IMR-90 (cell line): ENCODE measurements around the gene JAK1. TPM values are rescaled to one million over a fixed set of nuclear protein-coding genes. Genes with fewer than 3 reads are reported as not detected.

Source experiments
- ATAC-seq: fragments of 200-7000 bp; cut with Tn5 transposase; 2 replicates; pipeline ENCODE4 v1.9.1; 2020; ENCODE audit warnings: low read depth, mild to moderate bottlenecking, moderate library complexity
- BruUV-seq: library from RNA; stranded (reverse); fragments of 400-500 nt; replicated peaks from 2 replicates; lab custom pipeline; 2021; lab: Mats Ljungman, UMichigan
- CTCF ChIA-PET: fragments of 300-600 bp; formaldehyde crosslinking; extraction: SDS; loops from one replicate; lab custom pipeline; 2021; ENCODE audit warnings: antibody characterized with exemption; lab: Yijun Ruan, JAX
- POLR2A ChIA-PET: fragments of 300-600 bp; sonication (Branson Sonifier 250); formaldehyde crosslinking; loops from one replicate; lab custom pipeline; 2022; ENCODE audit warnings: antibody characterized with exemption; ENCODE audit not compliant: unreplicated experiment; lab: Charles Lee
- DNase-seq: peaks from one replicate; pipeline ENCODE4 v3.0.0; 2013
- H2AFZ ChIP-seq: replicated peaks from 2 replicates; pipeline ENCODE3; 2013; ENCODE audit warnings: low read length, mild to moderate bottlenecking; ENCODE audit not compliant: poor library complexity
- H2AK5ac ChIP-seq: 2 replicates; pipeline ENCODE4 v1.6.1; 2013; ENCODE audit warnings: low read depth, low read length, inconsistent platforms
- H2AK9ac ChIP-seq: replicated peaks from 2 replicates; pipeline ENCODE3; 2013; ENCODE audit warnings: mild to moderate bottlenecking, low read depth, low read length, moderate library complexity; ENCODE audit not compliant: poor library complexity
- H2BK120ac ChIP-seq: 2 replicates; pipeline ENCODE4 v1.6.1; 2013; ENCODE audit warnings: low read depth, low read length, inconsistent platforms
- H2BK15ac ChIP-seq: 3 replicates; pipeline ENCODE4 v1.6.1; 2013; ENCODE audit warnings: low read depth, low read length, inconsistent platforms
- H2BK20ac ChIP-seq: 2 replicates; pipeline ENCODE4 v1.6.1; 2013; ENCODE audit warnings: low read depth, mild to moderate bottlenecking, inconsistent platforms, low read length, moderate library complexity
- H2BK5ac ChIP-seq: 2 replicates; pipeline ENCODE4 v1.6.1; 2013; ENCODE audit warnings: mild to moderate bottlenecking, low read depth, low read length, inconsistent platforms; ENCODE audit not compliant: poor library complexity, severe bottlenecking
- H3K14ac ChIP-seq: replicated peaks from 2 replicates; pipeline ENCODE4 v1.6.1; 2013; ENCODE audit warnings: low read depth, low read length, inconsistent platforms
- H3K18ac ChIP-seq: 2 replicates; pipeline ENCODE4 v1.6.1; 2013; ENCODE audit warnings: low read depth, low read length, control low read depth
- H3K23ac ChIP-seq: 2 replicates; pipeline ENCODE4 v1.6.1; 2013; ENCODE audit warnings: low read depth, low read length, inconsistent platforms
- H3K27ac ChIP-seq: 2 replicates; pipeline ENCODE4 v1.5.1; 2013; ENCODE audit warnings: mild to moderate bottlenecking, control low read depth, low read length; ENCODE audit not compliant: insufficient read depth
- H3K27me3 ChIP-seq: 2 replicates; pipeline ENCODE4 v1.6.1; 2013; ENCODE audit warnings: low read length; ENCODE audit not compliant: control insufficient read depth, insufficient read depth
- H3K36me3 ChIP-seq: 2 replicates; pipeline ENCODE4 v1.6.1; 2013; ENCODE audit warnings: low read length, mixed read lengths; ENCODE audit not compliant: control insufficient read depth, insufficient read depth
- H3K4ac ChIP-seq: 2 replicates; pipeline ENCODE4 v1.6.1; 2013; ENCODE audit warnings: low read depth, low read length, inconsistent platforms
- H3K4me1 ChIP-seq: 2 replicates; pipeline ENCODE4 v1.6.1; 2013; ENCODE audit warnings: low read length, mixed read lengths; ENCODE audit not compliant: control insufficient read depth, insufficient read depth
- H3K4me2 ChIP-seq: 2 replicates; pipeline ENCODE4 v1.6.1; 2013; ENCODE audit warnings: low read depth, mild to moderate bottlenecking, control low read depth, low read length, moderate library complexity
- H3K4me3 ChIP-seq: 2 replicates; pipeline ENCODE4 v1.5.1; 2013; ENCODE audit warnings: low read depth, mild to moderate bottlenecking, control low read depth, low read length, moderate library complexity; ENCODE audit not compliant: insufficient read depth
- H3K56ac ChIP-seq: 2 replicates; pipeline ENCODE4 v1.6.1; 2013; ENCODE audit warnings: low read length, inconsistent platforms; ENCODE audit not compliant: insufficient read depth; ENCODE audit errors: extremely low read depth
- H3K79me1 ChIP-seq, 2 experiments: 2 replicates each; pipeline ENCODE4 v1.6.1; 2013; ENCODE audit warnings: low read length in 2 of 2, inconsistent platforms in 1 of 2, low read depth in 1 of 2
- H3K9ac ChIP-seq: 2 replicates; pipeline ENCODE4 v1.6.1; 2013; ENCODE audit warnings: low read depth, low read length, control low read depth
- H3K9me1 ChIP-seq: 2 replicates; pipeline ENCODE4 v1.6.1; 2013; ENCODE audit warnings: low read length, inconsistent platforms; ENCODE audit not compliant: insufficient read depth
- H3K9me3 ChIP-seq: 2 replicates; pipeline ENCODE4 v1.6.1; 2013; ENCODE audit warnings: low read length; ENCODE audit not compliant: control insufficient read depth, insufficient read depth
- H4K20me1 ChIP-seq: 2 replicates; pipeline ENCODE4 v1.6.1; 2013; ENCODE audit warnings: low read length, inconsistent platforms; ENCODE audit not compliant: insufficient read depth
- H4K5ac ChIP-seq: 2 replicates; pipeline ENCODE4 v1.6.1; 2013; ENCODE audit warnings: mild to moderate bottlenecking, low read depth, low read length, control low read depth
- H4K8ac ChIP-seq, 2 experiments: 2 replicates each; pipeline ENCODE4 v1.6.1; 2013; ENCODE audit warnings: low read depth in 2 of 2, low read length in 2 of 2, control low read depth in 1 of 2, inconsistent platforms in 1 of 2
- H4K91ac ChIP-seq: 2 replicates; pipeline ENCODE4 v1.6.1; 2013; ENCODE audit warnings: low read depth, low read length, inconsistent platforms; ENCODE audit not compliant: insufficient read depth
- BHLHE40 ChIP-seq: fragments of 150-350 bp; IDR thresholded peaks from 2 replicates; pipeline ENCODE4 v1.6.1; 2016; ENCODE audit warnings: mild to moderate bottlenecking, low read depth, low read length
- CEBPB ChIP-seq: IDR thresholded peaks from 2 replicates; pipeline ENCODE4 v1.6.1; 2012; ENCODE audit warnings: low read depth, low read length, improper control_type of control experiment
- FOS ChIP-seq: fragments of 150-350 bp; IDR thresholded peaks from 2 replicates; pipeline ENCODE4 v1.6.1; 2016; ENCODE audit warnings: low read depth, low read length
- MAFK ChIP-seq: IDR thresholded peaks from 2 replicates; pipeline ENCODE4 v1.6.1; 2012; ENCODE audit warnings: low read depth, low read length, improper control_type of control experiment
- MXI1 ChIP-seq: IDR thresholded peaks from 2 replicates; pipeline ENCODE4 v1.6.1; 2012; ENCODE audit warnings: low read depth, mild to moderate bottlenecking, low read length, moderate library complexity, borderline replicate concordance
- POLR2A ChIP-seq: IDR thresholded peaks from 2 replicates; pipeline ENCODE4 v1.6.1; 2012; ENCODE audit warnings: mild to moderate bottlenecking, low read depth, low read length
- RAD21 ChIP-seq: IDR thresholded peaks from 2 replicates; pipeline ENCODE4 v1.6.1; 2012; ENCODE audit warnings: low read length, improper control_type of control experiment
- RFX5 ChIP-seq: IDR thresholded peaks from 2 replicates; pipeline ENCODE4 v1.8.0; 2012; ENCODE audit warnings: low read depth, mild to moderate bottlenecking, low read length, moderate library complexity
- SMC3 ChIP-seq: fragments of 150-350 bp; IDR thresholded peaks from 2 replicates; pipeline ENCODE4 v1.6.1; 2016; ENCODE audit warnings: low read depth, mild to moderate bottlenecking, antibody characterized with exemption, low read length, moderate library complexity
- WGBS, 2 experiments: methylation state at CpG; one replicate each; pipeline versions ENCODE4 v1.1.5 to v1.1.7; 2013; ENCODE audit warnings: missing lambda C conversion rate in 2 of 2; ENCODE audit not compliant: insufficient read length in 1 of 2; ENCODE audit errors: extremely low coverage in 2 of 2; 5-methylcytosine and 5-hydroxymethylcytosine counted together
- dilution Hi-C: fragments of 300-500 bp; cut with HindIII; formaldehyde crosslinking; loops from one replicate; pipeline ENCODE4 v1.14.3; 2018; ENCODE audit warnings: low sequenced_read_pairs; ENCODE audit not compliant: unreplicated experiment
- in situ Hi-C: fragments of 300-500 bp; cut with MboI; formaldehyde crosslinking; loops from 3 replicates; pipeline ENCODE4 v1.14.3; 2019; ENCODE audit warnings: low sequenced_read_pairs, inconsistent platforms, mixed read lengths
- intact Hi-C: fragments of 100-400 bp; cut with micrococcal nuclease; formaldehyde crosslinking; loops from 2 replicates; pipeline ENCODE4 v1.10.0; 2022
- polyA plus RNA-seq, 3 experiments: library from polyadenylated mRNA; depleted of rRNA; stranded (reverse); fragments of >200 nt; gene quantifications; 2 replicates each; pipeline ENCODE4 v1.2.3, GENCODE V29; 2012; ENCODE audit warnings: low replicate concordance in 1 of 3
- total RNA-seq: library from RNA; depleted of rRNA; stranded (reverse); fragments of >200 nt; gene quantifications from 2 replicates; pipeline ENCODE4 v1.2.3, GENCODE V29; 2012
- TF ChIP-seq, protein P1 (sequence below): conservative IDR thresholded peaks from 2 replicates; pipeline ENCODE4 v1.5.1; 2012; ENCODE audit warnings: mild to moderate bottlenecking, low read depth, low read length, improper control_type of control experiment
- TF ChIP-seq, protein P2 (sequence below): fragments of 150-350 bp; IDR thresholded peaks from 2 replicates; pipeline ENCODE4 v1.6.1; 2017; ENCODE audit warnings: mild to moderate bottlenecking, antibody characterized with exemption, low read length, low read depth
- TF ChIP-seq, protein P3 (sequence below): fragments of 150-350 bp; IDR thresholded peaks from 2 replicates; pipeline ENCODE4 v1.6.1; 2016; ENCODE audit warnings: low read depth, mild to moderate bottlenecking, low read length, moderate library complexity, borderline replicate concordance

Gene JAK1
- total and polyA plus RNA-seq, 2 of the 4 experiments (the other 2 are of a cell fraction): 76.9 to 103 TPM

DNA sequence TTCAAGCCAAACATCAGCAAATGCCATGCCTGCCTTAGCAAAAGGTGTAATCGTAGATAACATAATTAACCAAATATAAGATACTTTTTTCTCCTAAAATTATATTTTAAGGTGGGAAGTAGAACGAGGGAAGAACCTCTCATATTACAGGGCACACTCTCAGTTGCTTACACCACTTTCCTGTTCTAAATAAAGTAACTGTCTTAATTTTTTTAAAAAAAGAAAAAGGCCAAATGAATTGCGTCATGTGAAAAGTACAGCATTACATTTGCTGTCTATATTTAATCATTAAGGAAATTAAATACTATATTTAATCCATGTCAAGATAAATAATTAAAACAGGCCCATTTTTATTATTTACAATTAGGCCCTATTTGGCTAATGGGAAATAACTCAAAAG is 23.7 kb downstream of the JAK1 start:
- ChIA-PET CTCF (no interaction called here), POLR2A (no interaction called here)
- H2BK15ac ChIP-seq: no peak overlapping the region
- WGBS, 2 experiments: no CpG with 5 or more reads among the region's 3 CpGs
- no peak overlapping the region for H3K27ac ChIP-seq
- H4K91ac ChIP-seq: no peak overlapping the region
- in situ Hi-C loops (no loop called here), dilution Hi-C loops (no loop called here), intact Hi-C loops (no loop called here)
- H3K14ac ChIP-seq: no peak overlapping the region
- no peak overlapping the region for H2AK5ac ChIP-seq
- no peak overlapping the region for H4K5ac ChIP-seq
- no peak overlapping the region for H2BK20ac ChIP-seq
- no TSS peak for BruUV-seq
- no peak overlapping the region for H2BK120ac ChIP-seq
- H4K20me1 ChIP-seq: peaks cover 49% of the 10 kb centered on the region
- H3K4ac ChIP-seq: no peak overlapping the region
- no peak overlapping the region for H3K4me2 ChIP-seq
- H3K79me1 ChIP-seq: peaks cover 14 to 64% of the 10 kb centered on the region in 2 experiments; a peak in 3 of 4 replicates
- H3K27me3 ChIP-seq: no peaks in the 10 kb centered on the region
- H3K56ac ChIP-seq: no peak overlapping the region
- TF ChIP-seq MAFK (no peak), RFX5 (no peak), POLR2A (no peak), RAD21 (no peak), FOS (no peak), BHLHE40 (no peak), CEBPB (no peak), MXI1 (no peak), SMC3 (no peak)
- TF ChIP-seq, protein P1, sequence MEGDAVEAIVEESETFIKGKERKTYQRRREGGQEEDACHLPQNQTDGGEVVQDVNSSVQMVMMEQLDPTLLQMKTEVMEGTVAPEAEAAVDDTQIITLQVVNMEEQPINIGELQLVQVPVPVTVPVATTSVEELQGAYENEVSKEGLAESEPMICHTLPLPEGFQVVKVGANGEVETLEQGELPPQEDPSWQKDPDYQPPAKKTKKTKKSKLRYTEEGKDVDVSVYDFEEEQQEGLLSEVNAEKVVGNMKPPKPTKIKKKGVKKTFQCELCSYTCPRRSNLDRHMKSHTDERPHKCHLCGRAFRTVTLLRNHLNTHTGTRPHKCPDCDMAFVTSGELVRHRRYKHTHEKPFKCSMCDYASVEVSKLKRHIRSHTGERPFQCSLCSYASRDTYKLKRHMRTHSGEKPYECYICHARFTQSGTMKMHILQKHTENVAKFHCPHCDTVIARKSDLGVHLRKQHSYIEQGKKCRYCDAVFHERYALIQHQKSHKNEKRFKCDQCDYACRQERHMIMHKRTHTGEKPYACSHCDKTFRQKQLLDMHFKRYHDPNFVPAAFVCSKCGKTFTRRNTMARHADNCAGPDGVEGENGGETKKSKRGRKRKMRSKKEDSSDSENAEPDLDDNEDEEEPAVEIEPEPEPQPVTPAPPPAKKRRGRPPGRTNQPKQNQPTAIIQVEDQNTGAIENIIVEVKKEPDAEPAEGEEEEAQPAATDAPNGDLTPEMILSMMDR: no peak
- TF ChIP-seq, protein P2, sequence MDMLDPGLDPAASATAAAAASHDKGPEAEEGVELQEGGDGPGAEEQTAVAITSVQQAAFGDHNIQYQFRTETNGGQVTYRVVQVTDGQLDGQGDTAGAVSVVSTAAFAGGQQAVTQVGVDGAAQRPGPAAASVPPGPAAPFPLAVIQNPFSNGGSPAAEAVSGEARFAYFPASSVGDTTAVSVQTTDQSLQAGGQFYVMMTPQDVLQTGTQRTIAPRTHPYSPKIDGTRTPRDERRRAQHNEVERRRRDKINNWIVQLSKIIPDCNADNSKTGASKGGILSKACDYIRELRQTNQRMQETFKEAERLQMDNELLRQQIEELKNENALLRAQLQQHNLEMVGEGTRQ: no peak
- TF ChIP-seq, protein P3, sequence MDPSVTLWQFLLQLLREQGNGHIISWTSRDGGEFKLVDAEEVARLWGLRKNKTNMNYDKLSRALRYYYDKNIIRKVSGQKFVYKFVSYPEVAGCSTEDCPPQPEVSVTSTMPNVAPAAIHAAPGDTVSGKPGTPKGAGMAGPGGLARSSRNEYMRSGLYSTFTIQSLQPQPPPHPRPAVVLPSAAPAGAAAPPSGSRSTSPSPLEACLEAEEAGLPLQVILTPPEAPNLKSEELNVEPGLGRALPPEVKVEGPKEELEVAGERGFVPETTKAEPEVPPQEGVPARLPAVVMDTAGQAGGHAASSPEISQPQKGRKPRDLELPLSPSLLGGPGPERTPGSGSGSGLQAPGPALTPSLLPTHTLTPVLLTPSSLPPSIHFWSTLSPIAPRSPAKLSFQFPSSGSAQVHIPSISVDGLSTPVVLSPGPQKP: no peak
- no peak overlapping the region for H3K23ac ChIP-seq
- no peak overlapping the region for H3K18ac ChIP-seq
- no peak overlapping the region for H2AFZ ChIP-seq
- no peak overlapping the region for H2BK5ac ChIP-seq
- H3K9ac ChIP-seq: no peak overlapping the region
- H3K4me1 ChIP-seq: 0 out of 2 replicates have a peak, but pooled peaks cover 2% of the 10 kb centered on the region
- DNase-seq: no peak
- no peak for ATAC-seq
- H4K8ac ChIP-seq: no peak overlapping the region
- H3K9me3 ChIP-seq: no peaks in the 10 kb centered on the region
- no peak overlapping the region for H2AK9ac ChIP-seq
- H3K4me3 ChIP-seq: no peak overlapping the region
- H3K9me1 ChIP-seq: peaks cover 7% of the 10 kb centered on the region; the same call in 1 of the 2 replicates
- no peaks in the 10 kb centered on the region for H3K36me3 ChIP-seq
